ENCODE results near the gene NUDT19. TPM values are rescaled to one million over a fixed set of nuclear protein-coding genes. Genes with fewer than 3 reads are reported as not detected.

NUDT19 gene
- 6.1 and 9.2 TPM in 2 replicates for total RNA-seq

GRCh38 chr19:32691291-32691951 lies at the start of gene NUDT19:
Gene NUDT19 (plus strand): TSS chr19:32691821. CDS start chr19:32691961, 140 bp downstream.

GRCh38 chr19:32674931-32675719 lies 16.5 kb upstream of the NUDT19 start, which contains the start of gene ANKRD27:
Gene ANKRD27 (minus strand): TSS chr19:32675180. CDS start chr19:32659015, 16,165 bp downstream.

GRCh38 chr19:32675720-32676185 lies 15.9 kb upstream of the NUDT19 start, which contains the start of gene RGS9BP:
Gene RGS9BP (plus strand): TSS chr19:32675848. CDS start chr19:32676264, 416 bp downstream.

GRCh38 chr19:32719611-32720059 lies 28.0 kb downstream of the NUDT19 start, which contains the start of gene TDRD12:
Gene TDRD12 (plus strand): TSS chr19:32719767. CDS start chr19:32720073, 306 bp downstream.

Other genes with a start within 250 kb of the NUDT19 start
- gene PDCD5, start 110.6 kb upstream of the NUDT19 start, total RNA-seq: 73.4 and 96.7 TPM in 2 replicates
- gene ANKRD27, start 16.6 kb upstream of the NUDT19 start, total RNA-seq: 38.2 and 38.9 TPM in 2 replicates
- 0.52 and 0.56 TPM in 2 replicates for gene RGS9BP, start 16.0 kb upstream of the NUDT19 start, total RNA-seq
- 0.39 and 0.46 TPM in 2 replicates for gene TDRD12, start 27.9 kb downstream of the NUDT19 start, total RNA-seq
- 0.07 and 0.20 TPM in 2 replicates for gene SLC7A9, start 177.9 kb downstream of the NUDT19 start, total RNA-seq